ENCODE data around the gene NOL8.
A peak's percentile ranks its signal among the peaks of the same experiment; 100 is the strongest.

The NOL8 gene

DNA sequence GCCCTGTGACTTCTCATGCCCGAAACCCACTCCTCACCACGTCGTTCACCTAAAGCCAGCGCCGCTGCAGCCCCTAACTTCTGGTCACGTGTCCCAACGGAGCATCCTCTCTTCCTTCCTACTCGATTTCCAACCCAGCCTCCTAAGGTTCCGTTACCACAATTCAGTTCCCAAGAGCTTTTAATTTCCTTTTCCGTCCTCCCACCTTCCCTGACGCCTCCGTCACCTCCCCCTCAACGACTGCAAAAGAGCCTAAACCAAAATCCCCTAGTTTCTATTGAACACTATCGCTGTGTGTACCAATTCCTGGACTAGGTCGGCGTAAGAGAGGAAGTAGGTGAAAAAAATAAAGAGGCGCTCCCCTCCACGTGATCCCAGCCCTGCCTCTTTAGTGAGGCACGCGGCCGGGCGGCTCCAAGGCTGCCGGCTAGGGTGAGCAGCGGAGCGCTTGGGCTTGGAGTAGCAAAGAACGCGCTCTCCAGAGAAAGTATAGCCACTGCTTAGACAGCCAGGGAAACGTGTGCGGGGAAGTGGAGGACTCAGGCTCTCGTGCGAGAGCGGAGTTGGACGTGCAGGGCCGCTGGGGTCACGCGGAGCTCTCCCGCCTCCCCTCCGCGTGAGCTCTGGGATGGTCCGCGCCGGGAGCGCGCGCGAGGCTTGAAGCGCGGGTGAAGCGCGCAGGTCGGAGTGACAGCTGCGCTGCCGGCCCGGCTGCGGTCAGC lies at the start of gene NOL8, which contains the start of gene CENPP:
TSS of gene NOL8 (minus strand) at position 82 of the 722 bp plus-strand sequence. CDS start 1,189 bp downstream, outside the sequence.
TSS of gene CENPP (plus strand) at position 685 of the 722 bp plus-strand sequence.
- DNase-seq (ENCODE audit: low spot score): peak; percentile 92

DNA sequence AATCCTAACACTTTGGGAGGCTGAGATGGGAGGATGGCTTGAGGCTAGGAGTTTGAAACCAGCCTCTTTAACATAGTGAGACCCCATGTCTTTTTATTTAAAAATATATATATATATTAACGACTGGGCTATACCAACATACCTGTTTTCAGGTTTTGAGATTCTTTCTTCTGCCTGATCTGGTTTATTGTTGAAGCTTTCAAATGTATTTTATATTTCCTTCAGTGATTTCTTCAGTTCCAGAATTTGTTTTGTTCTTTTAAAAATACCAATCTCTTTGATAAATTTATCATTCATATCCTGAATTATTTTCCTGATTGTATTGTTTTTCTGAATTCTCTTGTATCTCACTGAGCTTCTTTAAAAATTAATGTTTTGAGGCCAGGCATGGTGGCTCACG lies 48.0 kb upstream of the NOL8 start:
- no peak for DNase-seq (ENCODE audit: low spot score)

DNA sequence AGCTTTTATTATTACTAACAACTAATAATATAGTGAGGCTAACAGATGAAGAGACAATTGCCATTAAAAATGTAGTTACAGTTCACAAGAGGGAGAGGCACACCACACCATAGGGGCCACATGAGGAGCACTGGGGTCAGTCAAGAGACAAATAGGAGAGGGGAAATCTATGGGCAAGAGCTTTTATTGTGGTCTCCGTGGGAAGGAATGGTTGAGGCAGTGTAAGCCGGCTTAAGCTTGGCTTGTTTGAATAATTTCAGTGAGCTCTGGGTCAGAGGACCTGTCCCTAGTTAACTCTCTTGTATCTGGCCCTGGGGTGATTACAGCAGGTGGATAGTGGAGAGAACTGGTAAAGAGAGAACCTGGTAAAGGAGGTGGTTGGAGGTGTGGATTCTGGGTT lies 43.9 kb upstream of the NOL8 start:
- no peak for DNase-seq (ENCODE audit: low spot score)

DNA sequence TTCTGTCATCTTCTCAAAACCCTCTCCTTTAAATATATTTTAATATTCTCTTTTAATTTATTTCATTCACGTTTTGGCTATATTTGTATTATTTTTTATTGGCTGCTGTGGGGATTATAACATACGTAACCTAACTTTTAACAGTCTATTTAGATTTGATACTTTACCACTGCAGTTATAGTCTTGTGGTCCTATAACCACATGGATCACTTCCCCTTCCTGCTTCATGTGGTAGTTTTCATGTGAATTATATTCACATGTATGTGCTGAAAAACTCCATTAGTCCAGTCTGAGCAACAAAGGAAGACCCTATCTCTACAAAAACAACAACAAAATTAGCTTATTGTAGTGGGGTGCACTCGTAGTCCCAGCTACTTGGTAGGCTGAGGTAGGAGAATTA lies 34.9 kb upstream of the NOL8 start:
- DNase-seq (ENCODE audit: low spot score): no peak

DNA sequence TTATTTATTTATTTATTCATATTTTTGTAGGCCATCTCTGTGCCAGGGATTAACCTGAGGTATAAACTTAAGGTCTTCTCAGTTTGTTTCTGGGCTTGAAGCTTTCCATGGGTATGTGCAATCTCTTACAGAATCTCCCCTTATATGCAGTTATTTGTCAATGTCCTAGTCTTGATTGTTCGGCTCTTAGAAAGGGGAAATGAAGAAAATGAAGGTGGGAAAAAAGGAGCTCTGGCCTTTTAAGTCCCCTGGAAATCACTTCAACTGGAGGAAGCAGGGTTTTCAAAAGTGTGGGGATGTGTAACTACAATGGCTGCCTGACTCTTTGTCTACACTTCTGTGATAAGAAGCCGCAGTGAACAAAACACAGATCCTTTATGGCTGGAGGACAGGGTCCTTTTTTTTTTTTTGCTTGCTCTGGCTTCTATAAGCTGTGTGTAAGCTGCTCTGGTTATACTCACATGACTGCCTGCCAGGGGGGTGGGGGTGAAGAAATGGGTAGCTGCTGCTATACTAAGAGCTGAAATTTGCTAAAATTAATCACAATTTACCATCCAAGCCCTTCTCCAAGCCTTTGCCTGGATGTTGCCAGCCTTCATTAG lies 34.3 kb upstream of the NOL8 start:
- no peak for DNase-seq (ENCODE audit: low spot score)

DNA sequence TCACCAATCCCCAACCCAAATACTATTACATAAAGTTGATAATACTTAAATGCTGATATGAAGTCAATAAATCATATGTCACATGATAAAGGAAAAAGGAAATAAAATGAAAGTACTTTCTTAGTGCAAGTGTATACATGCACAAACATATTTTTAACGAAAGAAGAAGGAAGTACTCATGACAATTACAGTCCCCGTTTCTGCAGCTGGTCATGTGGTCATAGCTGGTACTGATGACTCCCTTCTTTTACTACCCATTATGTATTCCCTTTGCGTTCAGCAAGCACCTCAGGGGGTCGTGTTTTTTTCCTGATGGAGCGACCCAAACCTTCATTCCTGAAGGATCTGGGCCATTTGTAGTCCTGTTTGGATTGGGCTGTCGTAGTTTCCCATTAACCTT lies 27.9 kb upstream of the NOL8 start:
- no peak for DNase-seq (ENCODE audit: low spot score)

DNA sequence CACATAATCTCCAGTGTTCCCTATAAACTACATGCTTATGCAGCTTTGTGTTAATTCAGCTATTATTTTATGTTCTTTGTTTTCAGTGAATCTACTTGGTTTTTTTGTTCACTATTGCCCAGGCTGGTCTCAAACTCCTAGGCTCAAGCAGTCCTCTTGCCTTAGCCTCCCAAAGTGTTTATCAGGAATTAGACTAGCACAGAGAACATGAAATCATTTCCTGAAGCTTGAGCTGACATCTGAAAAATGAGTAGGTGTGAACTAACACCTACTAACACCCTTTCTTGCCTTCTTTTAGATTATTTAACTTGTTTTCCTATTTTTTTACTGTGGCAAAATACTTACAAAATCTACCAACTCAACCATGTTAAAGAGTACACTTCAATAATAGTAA lies 25.6 kb upstream of the NOL8 start:
- no peak for DNase-seq (ENCODE audit: low spot score)

DNA sequence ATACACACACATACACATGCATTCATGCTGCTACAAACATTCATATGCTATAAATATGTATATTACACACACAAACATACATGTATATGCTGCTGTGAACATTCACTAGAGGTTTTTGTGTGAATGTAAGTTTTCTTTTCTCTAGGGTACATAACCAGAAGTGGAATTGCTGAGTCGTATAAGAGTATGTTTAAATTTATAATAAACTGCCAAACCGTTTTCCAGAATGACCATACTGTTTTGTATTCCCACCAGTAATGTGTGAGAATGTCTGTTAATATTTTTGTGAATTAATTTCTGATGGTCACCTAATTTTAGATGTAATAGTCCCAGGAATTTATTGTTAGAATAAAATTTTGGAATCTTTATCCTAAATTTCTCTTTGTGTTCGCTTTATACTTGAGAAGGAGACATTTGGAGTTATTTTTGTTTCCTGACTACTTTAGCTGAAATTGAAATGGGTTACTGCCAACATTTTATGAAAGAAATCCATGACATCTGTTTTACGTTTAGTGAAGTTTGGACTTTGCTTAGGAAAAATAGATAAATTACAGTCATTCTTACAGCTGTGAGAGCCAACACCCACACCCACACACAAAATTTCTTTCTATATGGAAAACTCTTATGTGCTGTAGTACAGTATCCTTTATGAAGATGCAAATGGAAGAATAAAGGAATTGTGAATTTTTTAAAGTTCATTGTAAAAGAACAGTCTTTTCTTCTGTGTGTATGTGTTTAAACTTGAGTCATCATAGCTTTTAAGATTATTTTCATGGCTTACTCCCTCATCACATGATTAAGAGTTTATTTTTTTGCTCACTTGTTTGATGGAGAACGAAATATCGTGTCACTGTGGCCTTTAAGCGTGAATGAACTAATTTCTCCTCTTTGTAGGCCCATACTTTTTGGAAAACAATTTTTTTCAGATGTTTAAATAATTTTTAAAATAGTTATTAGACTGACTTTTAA lies 24.9 kb upstream of the NOL8 start:
- no peak for DNase-seq (ENCODE audit: low spot score)

DNA sequence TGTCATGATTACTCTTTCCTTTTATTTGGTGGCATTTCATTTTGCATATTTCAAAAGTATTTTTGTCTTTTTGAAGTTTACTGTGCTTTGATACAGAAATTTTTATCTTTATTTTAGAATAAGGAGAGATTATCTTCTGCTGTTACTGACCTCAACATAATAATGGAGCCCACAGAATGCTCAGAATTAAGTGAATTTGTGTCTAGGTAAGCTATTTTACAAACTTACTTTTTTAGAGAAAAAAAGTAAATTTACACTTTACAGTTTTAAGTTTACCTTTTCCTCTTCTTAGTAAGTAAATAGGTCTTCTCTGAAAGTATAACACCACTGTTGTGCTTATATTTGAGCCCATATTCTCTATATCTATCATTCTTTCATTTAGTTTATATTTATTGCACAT lies 20.4 kb upstream of the NOL8 start:
- DNase-seq (ENCODE audit: low spot score): no peak

DNA sequence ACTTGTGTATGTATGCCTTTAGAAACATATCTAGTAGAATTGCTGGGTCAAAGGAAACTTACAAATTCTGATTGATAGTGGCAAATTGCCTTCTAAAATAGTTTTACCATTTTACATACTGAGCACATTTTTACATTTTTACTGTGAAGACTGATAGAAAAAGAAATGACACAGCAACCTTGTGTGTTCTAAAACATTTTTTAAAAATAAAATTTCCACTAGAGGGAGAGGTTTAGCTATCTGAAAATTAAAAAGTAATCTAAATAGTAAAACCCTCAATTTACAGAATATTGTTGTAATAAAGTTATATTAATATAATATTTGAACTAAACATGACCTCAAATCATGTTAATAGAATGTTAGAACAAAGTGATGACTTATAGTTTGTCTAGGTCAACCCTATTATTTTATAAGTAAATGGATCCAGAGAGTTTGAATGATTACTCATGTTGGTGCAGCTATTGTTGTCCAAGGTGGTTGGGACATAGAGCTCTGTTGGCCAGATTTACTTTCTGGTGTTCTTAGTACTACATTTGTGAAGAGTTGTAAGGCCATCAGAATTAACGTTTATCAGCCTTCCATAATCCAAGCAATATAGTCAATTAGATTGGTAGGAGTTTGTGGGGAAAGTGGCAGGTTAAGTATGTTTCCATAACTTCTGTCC lies 17.8 kb upstream of the NOL8 start:
- DNase-seq (ENCODE audit: low spot score): no peak

DNA sequence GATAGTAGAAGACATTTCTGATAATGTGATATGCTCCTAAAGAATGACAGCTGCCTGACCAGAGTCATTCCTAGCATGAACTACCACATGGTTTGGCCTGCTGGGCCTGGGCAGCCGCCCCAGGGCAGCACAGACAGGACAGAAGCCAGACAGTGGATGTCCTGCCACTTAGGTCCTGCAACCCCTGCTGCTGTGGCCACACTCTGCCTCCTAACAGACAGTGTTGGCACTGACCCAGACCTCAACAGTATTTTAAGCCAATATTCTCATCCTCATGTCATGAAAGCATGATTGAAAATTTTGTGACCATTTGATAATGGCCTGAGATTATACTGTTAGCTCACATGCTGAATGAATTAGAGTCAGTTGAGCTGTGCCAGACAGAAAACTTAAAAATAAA lies 16.4 kb upstream of the NOL8 start:
- no peak for DNase-seq (ENCODE audit: low spot score)

DNA sequence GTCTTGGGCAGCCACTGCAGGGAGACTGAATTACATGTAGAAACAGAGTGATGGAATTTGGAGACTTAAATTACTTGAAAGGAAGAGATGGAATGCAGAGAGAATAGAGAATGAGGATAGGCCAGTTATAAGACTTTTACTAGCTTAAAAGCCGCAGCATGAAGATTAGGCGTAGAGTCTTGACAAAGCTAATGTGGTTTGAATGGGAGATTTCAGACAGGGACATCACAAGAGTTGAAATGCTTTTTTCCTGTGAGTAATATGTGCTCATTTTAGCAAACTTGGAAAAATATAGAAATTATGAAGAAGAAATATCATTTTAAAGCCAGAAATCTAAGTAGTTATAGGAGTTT lies 8.1 kb upstream of the NOL8 start:
- DNase-seq (ENCODE audit: low spot score): no peak

DNA sequence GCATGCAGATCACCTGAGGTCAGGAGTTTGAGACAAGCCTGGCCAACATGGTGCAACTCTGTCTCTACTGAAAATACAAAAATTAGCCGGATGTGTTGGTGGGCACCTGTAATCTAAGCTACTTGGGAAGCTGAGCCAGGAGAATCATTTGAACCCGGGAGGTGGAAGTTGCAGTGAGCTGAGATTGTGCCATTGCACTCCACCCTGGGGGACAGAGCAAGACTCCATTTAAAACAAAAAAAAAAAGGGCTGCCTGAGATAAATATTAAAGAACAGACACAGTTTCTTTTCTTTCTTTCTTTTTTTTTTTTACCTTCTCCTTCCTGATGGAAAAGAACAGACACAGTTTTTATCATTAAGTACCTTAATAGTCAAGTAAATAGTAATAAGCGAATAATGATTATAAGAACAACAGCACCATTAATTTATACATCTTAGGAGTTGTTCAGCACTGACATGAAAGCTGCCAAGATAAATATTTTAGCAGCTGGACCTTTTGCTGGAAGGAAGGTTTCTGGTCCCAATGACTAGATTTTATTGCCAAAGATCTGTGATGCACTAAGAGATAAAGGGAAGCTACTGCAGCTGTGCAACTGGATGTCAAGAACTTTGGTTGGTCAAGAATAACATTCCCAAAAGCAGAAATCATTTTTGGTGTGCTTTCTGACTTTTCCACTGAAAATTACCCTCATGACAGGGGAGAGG lies 7.6 kb upstream of the NOL8 start:
- no peak for DNase-seq (ENCODE audit: low spot score)

DNA sequence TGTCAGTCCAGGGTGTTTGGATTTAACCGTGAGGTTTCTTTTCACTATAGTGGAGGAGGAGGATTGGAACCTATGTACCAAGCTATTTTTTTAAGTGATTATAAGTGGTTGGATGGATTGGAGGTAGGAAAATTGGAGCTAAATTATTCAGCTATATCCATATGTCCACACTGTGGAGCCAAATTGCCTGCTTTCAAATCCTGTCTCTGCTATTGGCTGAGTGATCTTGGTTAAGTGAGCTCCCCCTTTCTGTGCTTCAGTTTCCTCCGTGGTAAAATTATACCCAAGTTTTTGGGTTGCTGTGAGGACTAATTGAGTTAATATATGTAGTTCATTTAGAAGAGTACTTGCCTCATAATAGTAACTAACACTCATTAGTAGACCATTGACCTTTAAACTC lies 3.1 kb upstream of the NOL8 start:
- no peak for DNase-seq (ENCODE audit: low spot score)

DNA sequence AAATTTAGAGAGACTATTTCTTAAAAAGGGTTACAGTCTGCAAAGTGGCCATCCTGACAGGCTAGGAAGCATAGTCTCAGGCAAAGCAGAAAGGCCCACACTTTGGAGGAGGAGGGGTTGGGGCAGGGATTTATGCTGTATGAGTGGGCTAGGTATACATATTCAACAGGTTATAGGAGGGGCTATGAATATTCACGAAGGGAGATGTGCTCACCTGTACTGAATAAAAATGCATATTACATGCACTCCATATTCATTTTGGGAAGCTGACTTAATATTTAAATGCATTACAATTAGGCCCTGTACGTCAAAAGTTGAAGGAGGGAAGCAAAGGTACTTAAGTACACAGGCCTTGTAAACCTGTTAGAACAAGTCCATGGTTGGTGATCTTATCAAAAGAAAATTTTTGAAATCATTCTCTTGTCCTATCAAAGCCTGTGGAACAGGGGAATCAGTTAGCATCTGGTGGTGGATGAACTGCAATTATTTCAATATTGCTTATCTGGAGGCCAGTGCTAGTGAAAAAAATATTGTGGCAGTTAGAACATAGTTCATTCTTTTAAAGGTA lies 2.2 kb upstream of the NOL8 start:
- no peak for DNase-seq (ENCODE audit: low spot score)

DNA sequence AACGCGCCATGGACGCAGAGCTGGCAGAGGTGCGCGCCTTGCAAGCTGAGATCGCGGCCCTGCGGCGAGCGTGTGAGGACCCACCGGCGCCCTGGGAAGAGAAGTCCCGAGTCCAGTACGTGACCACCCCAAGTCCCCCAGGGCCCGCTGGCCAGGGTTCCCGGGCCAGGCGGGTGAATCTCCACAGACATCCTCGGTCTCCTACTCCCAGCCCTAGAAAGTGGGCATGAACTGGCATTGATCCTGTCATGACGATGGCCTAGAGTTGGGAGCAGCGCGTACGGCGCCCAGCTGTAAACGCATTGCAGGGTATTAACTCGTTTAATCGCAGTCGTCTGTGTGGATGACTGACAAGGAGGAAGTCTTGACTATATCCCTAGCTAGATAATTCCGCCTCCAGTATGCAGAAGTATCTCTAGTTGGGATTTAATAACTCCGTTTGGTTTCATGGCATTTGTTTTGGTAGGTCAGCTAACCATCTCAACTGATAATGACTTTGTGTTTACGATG lies 896 bp upstream of the NOL8 start:
- DNase-seq (ENCODE audit: low spot score): no peak

DNA sequence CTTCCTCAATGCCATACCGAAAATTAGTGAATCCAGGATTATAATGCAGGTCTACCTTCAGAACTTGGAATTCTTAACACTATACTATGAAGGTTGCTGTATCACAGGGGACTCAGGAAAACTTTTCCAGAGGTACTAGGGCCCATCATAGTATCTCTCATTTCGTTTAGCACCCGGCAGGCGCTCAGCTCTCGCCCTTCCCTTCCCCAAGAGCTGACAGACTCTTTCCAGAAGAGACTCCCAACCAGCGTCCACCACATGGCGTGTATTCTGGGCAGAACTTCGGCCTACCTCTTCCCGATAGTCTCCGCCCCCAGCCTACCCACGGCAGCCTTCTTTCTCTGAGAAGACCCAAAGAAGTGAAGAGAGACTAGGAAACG lies 271 bp downstream of the NOL8 start:
- no peak for DNase-seq (ENCODE audit: low spot score)

DNA sequence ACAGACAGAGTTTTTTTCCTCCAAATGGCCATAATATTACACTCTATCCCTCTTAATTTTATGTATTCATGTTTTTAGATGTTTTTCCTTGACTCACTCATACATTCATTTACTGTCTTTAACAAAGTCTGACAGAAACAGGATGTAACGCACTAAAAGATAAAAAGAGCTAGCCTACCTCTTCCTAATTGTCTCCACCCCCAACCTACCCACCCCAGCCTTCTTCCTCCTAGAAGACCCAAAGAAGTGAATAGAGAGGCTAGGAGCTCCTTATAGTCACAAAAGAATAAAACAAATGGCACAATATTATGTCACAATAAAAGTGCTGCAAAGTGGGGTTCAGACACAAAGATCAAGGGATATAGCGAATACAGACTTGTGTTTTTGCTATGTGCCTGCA lies 719 bp downstream of the NOL8 start:
- no peak for DNase-seq (ENCODE audit: low spot score)

DNA sequence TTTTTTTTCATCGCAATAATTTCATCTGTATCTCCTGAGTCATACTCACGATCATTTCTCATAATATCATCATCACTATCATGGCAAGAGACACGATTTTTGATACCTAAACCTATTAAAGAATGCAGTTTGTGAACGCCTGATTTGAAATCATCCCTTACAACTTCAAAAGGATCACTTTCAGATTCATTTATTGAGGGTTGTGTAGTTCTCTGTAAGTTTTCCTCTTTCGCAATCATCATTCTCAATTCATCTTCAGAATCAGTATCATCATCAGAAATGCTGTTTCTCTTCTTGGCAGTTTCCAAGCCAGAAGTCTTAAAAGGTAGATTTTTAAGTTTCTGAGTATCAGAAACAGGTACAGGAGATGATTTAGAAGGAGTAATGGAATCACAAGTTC lies 9.7 kb downstream of the NOL8 start:
- DNase-seq (ENCODE audit: low spot score): no peak

DNA sequence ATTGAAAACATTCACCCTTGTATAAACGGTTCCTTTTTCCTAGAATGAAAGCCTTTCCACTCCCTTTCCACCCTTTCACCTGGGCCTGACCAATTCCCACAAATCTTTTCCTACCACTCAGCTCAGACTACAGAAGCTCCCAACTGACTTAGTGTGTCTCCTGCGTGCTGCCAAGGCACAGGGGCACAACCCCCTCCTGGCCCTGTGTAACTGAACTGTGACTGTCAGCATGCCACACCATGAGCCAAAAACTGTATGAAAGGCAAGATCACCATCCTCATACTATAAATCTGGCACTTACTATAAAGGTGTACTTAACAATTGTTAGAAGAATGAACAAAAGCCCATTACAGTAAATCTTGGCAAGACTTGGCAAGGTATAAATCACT lies 11.5 kb downstream of the NOL8 start:
- no peak for DNase-seq (ENCODE audit: low spot score)
